Neural cell (in vitro differentiated cells): ENCODE results near the gene SLC15A4. TPM values are rescaled to one million over a fixed set of nuclear protein-coding genes. Genes with fewer than 3 reads are reported as not detected.

Source experiments
- H2AFZ ChIP-seq: fragments of 200-600, 300-800 bp; sonication (generic), shearing (Covaris generic); 2 replicates; pipeline ENCODE4 v1.6.0; 2014; ENCODE audit warnings: low read depth, mild to moderate bottlenecking, antibody characterized with exemption, low read length, moderate library complexity
- H3F3A ChIP-seq: fragments of 200-600 bp; shearing (Covaris generic); 2 replicates; pipeline ENCODE4 v1.6.1; 2016; ENCODE audit warnings: mild to moderate bottlenecking, moderate library complexity, mixed read lengths, antibody characterized with exemption, low read length; ENCODE audit not compliant: insufficient read depth, poor library complexity, severe bottlenecking
- H3K27ac ChIP-seq: fragments of 200-600, 300-800 bp; sonication (generic), shearing (Covaris generic); 2 replicates; pipeline ENCODE4 v1.5.1; 2014; ENCODE audit warnings: mild to moderate bottlenecking, low read length, moderate library complexity
- H3K27me3 ChIP-seq: fragments of 300-800, 200-600 bp; sonication (generic), shearing (Covaris generic); 2 replicates; pipeline ENCODE4 v1.6.0; 2014; ENCODE audit warnings: mild to moderate bottlenecking, low read depth, low read length, moderate library complexity; ENCODE audit not compliant: insufficient read depth
- H3K36me3 ChIP-seq: fragments of 300-800, 200-600 bp; sonication (generic), shearing (Covaris generic); 2 replicates; pipeline ENCODE4 v1.5.1; 2014; ENCODE audit warnings: mild to moderate bottlenecking, antibody characterized with exemption, low read length, moderate library complexity; ENCODE audit not compliant: insufficient read depth
- H3K4me2 ChIP-seq: fragments of 300-800, 200-600 bp; sonication (generic), shearing (Covaris generic); 2 replicates; pipeline ENCODE4 v1.6.0; 2014; ENCODE audit warnings: mild to moderate bottlenecking, low read length
- H3K4me3 ChIP-seq: fragments of 300-800, 200-600 bp; sonication (generic), shearing (Covaris generic); 2 replicates; pipeline ENCODE4 v1.5.1; 2014; ENCODE audit warnings: mild to moderate bottlenecking, low read length, moderate library complexity
- H3K79me2 ChIP-seq: fragments of 200-600 bp; shearing (Covaris generic); replicated peaks from 2 replicates; pipeline ENCODE4 v1.6.0; 2014; ENCODE audit warnings: mild to moderate bottlenecking, low read length, moderate library complexity; ENCODE audit not compliant: insufficient read depth
- H3K9ac ChIP-seq: fragments of 300-800, 200-600 bp; sonication (generic), shearing (Covaris generic); 2 replicates; pipeline ENCODE4 v1.6.1; 2016; ENCODE audit warnings: mild to moderate bottlenecking, low read length, mixed read lengths
- H3K9me2 ChIP-seq: fragments of 200-600 bp; shearing (Covaris generic); 2 replicates; pipeline ENCODE4 v1.6.1; 2016; ENCODE audit warnings: mild to moderate bottlenecking, low read length, mixed read lengths; ENCODE audit not compliant: insufficient read depth
- H3K9me3 ChIP-seq: fragments of 200-600, 300-800 bp; sonication (generic), shearing (Covaris generic); 2 replicates; pipeline ENCODE4 v1.6.1; 2016; ENCODE audit warnings: mild to moderate bottlenecking, mixed run types, low read length, moderate library complexity, mixed read lengths
- H4K20me1 ChIP-seq: fragments of 200-600 bp; shearing (Covaris generic); 2 replicates; pipeline ENCODE4 v1.6.1; 2016; ENCODE audit warnings: mild to moderate bottlenecking, mixed run types; ENCODE audit not compliant: insufficient read depth
- CTCF ChIP-seq: fragments of 450-650 bp; IDR thresholded peaks from 2 replicates; pipeline ENCODE4 v1.5.1; 2014; ENCODE audit warnings: antibody characterized with exemption, mild to moderate bottlenecking, moderate library complexity; ENCODE audit not compliant: poor library complexity, severe bottlenecking
- EP300 ChIP-seq: fragments of 450-650 bp; conservative IDR thresholded peaks from 2 replicates; pipeline ENCODE4 v1.6.1; 2014; ENCODE audit warnings: antibody characterized with exemption, mild to moderate bottlenecking, moderate library complexity; ENCODE audit not compliant: poor library complexity, severe bottlenecking
- EZH2 ChIP-seq: fragments of 200-600, 300-800 bp; shearing (Covaris generic), sonication (generic); IDR thresholded peaks from 2 replicates; pipeline ENCODE4 v1.6.1; 2014; ENCODE audit warnings: antibody characterized with exemption, low read length, borderline replicate concordance, mild to moderate bottlenecking; ENCODE audit not compliant: insufficient read depth, poor library complexity, severe bottlenecking
- MXI1 ChIP-seq: fragments of 450-650 bp; conservative IDR thresholded peaks from 2 replicates; pipeline ENCODE4 v1.6.1; 2014; ENCODE audit warnings: antibody characterized with exemption, mild to moderate bottlenecking; ENCODE audit not compliant: poor library complexity, severe bottlenecking
- POLR2AphosphoS5 ChIP-seq: IDR thresholded peaks from 2 replicates; pipeline ENCODE4 v1.6.1; 2012
- RAD21 ChIP-seq: fragments of 450-650 bp; conservative IDR thresholded peaks from 2 replicates; pipeline ENCODE4 v1.6.1; 2014; ENCODE audit warnings: antibody characterized with exemption, mild to moderate bottlenecking, moderate library complexity
- SMC3 ChIP-seq: fragments of 450-650 bp; conservative IDR thresholded peaks from 2 replicates; pipeline ENCODE4 v1.6.1; 2014; ENCODE audit warnings: antibody characterized with exemption, mild to moderate bottlenecking, moderate library complexity; ENCODE audit not compliant: poor library complexity
- TAF1 ChIP-seq: IDR thresholded peaks from 2 replicates; pipeline ENCODE4 v1.6.1; 2012; ENCODE audit warnings: low read depth
- polyA plus RNA-seq: library from polyadenylated mRNA; depleted of rRNA; stranded (reverse); fragments of >200 nt; gene quantifications from 2 replicates; pipeline ENCODE4 v1.2.3, GENCODE V29; 2014
- TF ChIP-seq, protein P1 (sequence below): IDR thresholded peaks from 2 replicates; pipeline ENCODE4 v1.6.1; 2012; ENCODE audit warnings: borderline replicate concordance

Gene SLC15A4
- polyA plus RNA-seq, 1 donor from 2014 or later, result 34.7 TPM

DNA sequence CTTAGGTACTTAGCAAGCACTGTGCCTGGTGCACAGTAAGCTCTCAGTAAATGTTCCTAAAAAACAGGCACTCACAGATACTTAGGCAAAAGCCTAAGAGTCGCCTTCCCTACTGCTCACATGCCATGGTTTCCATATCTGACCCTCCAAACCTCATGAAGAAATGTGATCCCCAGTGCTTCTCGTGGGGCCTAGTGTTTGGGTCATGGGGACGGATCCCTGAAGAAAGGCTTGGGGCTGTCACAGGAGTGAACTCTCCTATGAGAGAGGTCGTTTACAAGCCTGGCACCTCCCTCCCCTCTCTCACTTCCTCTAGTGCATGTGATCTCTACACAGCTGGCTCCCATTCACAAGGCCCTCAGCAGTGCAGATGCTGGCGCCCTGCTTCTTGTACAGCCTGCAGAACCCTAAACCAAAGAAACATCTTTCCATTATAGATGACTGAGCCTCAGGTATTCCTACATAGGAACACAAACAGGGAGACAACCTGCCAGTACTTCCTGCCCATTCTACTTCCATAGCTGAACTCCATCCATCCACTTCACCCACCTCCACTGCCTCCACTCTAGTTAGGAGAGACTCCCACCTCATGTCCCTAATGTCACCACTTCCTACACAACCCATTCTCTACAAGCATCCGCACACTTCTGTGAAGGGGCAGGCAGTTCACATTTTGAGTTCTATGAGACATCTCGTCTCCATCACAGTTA, 2.9 kb downstream of the SLC15A4 start:
- peaks cover 56% of the 10 kb centered on the region for H3K79me2 ChIP-seq
- no peaks in the 10 kb centered on the region for H3K27me3 ChIP-seq
- TF ChIP-seq POLR2AphosphoS5 (no peak), EP300 (no peak), RAD21 (no peak), TAF1 (no peak), SMC3 (no peak), CTCF (no peak), MXI1 (no peak), EZH2 (no peak)
- TF ChIP-seq, protein P1, sequence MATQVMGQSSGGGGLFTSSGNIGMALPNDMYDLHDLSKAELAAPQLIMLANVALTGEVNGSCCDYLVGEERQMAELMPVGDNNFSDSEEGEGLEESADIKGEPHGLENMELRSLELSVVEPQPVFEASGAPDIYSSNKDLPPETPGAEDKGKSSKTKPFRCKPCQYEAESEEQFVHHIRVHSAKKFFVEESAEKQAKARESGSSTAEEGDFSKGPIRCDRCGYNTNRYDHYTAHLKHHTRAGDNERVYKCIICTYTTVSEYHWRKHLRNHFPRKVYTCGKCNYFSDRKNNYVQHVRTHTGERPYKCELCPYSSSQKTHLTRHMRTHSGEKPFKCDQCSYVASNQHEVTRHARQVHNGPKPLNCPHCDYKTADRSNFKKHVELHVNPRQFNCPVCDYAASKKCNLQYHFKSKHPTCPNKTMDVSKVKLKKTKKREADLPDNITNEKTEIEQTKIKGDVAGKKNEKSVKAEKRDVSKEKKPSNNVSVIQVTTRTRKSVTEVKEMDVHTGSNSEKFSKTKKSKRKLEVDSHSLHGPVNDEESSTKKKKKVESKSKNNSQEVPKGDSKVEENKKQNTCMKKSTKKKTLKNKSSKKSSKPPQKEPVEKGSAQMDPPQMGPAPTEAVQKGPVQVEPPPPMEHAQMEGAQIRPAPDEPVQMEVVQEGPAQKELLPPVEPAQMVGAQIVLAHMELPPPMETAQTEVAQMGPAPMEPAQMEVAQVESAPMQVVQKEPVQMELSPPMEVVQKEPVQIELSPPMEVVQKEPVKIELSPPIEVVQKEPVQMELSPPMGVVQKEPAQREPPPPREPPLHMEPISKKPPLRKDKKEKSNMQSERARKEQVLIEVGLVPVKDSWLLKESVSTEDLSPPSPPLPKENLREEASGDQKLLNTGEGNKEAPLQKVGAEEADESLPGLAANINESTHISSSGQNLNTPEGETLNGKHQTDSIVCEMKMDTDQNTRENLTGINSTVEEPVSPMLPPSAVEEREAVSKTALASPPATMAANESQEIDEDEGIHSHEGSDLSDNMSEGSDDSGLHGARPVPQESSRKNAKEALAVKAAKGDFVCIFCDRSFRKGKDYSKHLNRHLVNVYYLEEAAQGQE, result no peak
- H3F3A ChIP-seq, result peaks cover 5% of the 10 kb centered on the region
- peaks cover 12% of the 10 kb centered on the region for H3K36me3 ChIP-seq
- H3K27ac ChIP-seq, result no peak overlapping the region
- H3K9me3 ChIP-seq, result no peaks in the 10 kb centered on the region
- no peak overlapping the region for H3K4me2 ChIP-seq
- H3K9me2 ChIP-seq, result no peaks in the 10 kb centered on the region
- peak overlapping the region; percentile 35 for H3K4me3 ChIP-seq
- no peak overlapping the region for H2AFZ ChIP-seq
- no peaks in the 10 kb centered on the region for H4K20me1 ChIP-seq
- H3K9ac ChIP-seq, result no peak overlapping the region

DNA sequence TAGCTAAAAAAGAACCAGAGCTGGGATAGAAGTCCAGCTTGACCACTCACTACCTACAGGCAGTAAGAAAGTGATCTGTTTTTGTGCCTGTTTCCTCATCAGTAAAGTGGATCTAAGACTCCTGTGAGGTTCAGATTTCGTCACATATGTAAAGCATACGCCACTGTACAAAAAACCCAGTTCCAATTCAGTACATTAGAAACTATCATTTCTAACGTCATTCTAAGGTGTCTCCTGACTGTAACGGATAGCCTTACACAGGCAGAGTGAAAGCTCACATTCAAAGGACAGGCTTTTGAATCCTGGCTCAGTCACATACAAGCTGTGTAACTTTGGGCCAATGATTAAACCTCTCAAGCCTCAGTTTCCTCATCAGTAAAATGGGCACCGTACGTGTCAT, 3.5 kb downstream of the SLC15A4 start:
- peaks cover 62% of the 10 kb centered on the region for H3K79me2 ChIP-seq
- H3K27me3 ChIP-seq, result no peaks in the 10 kb centered on the region
- TF ChIP-seq MXI1, result no peak
- TF ChIP-seq SMC3, result no peak
- TF ChIP-seq EZH2, result no peak
- TF ChIP-seq, protein P1, result no peak
- no peak for TF ChIP-seq EP300
- no peak for TF ChIP-seq CTCF
- TF ChIP-seq RAD21, result no peak
- TF ChIP-seq TAF1, result no peak
- no peak for TF ChIP-seq POLR2AphosphoS5
- no peaks in the 10 kb centered on the region for H3K9me3 ChIP-seq
- no peak overlapping the region for H3K9ac ChIP-seq
- H3K9me2 ChIP-seq, result no peaks in the 10 kb centered on the region
- H3F3A ChIP-seq, result peaks cover 5% of the 10 kb centered on the region
- H3K4me3 ChIP-seq, result peak overlapping the region; percentile 35
- no peak overlapping the region for H3K27ac ChIP-seq
- no peak overlapping the region for H3K4me2 ChIP-seq
- no peak overlapping the region for H2AFZ ChIP-seq
- peaks cover 12% of the 10 kb centered on the region for H3K36me3 ChIP-seq
- no peaks in the 10 kb centered on the region for H4K20me1 ChIP-seq
